H1 (cell line): ENCODE results near the gene FBXL16.

ENCODE experiments used
- CEBPB ChIP-seq: IDR thresholded peaks from 2 replicates; pipeline ENCODE4 v1.6.1; 2012; ENCODE audit warnings: low read depth, low read length
- JUND ChIP-seq: IDR thresholded peaks from 2 replicates; pipeline ENCODE4 v1.6.1; 2011; ENCODE audit warnings: mild to moderate bottlenecking, improper control_type of control experiment, low read length
- MAFK ChIP-seq: IDR thresholded peaks from 2 replicates; pipeline ENCODE4 v1.6.1; 2012; ENCODE audit warnings: low read depth, mild to moderate bottlenecking, improper control_type of control experiment, low read length
- POLR2AphosphoS5 ChIP-seq: IDR thresholded peaks from 2 replicates; pipeline ENCODE4 v1.6.1; 2011; ENCODE audit warnings: low read depth, low read length
- RFX5 ChIP-seq: IDR thresholded peaks from 2 replicates; pipeline ENCODE4 v1.6.1; 2011; ENCODE audit warnings: low read depth, low read length, improper control_type of control experiment, borderline replicate concordance
- SP2 ChIP-seq: IDR thresholded peaks from 2 replicates; pipeline ENCODE4 v1.6.1; 2012; ENCODE audit warnings: mild to moderate bottlenecking, low read length, inconsistent platforms

- TF ChIP-seq POLR2AphosphoS5 (no peak), MAFK (no peak), JUND (no peak), CEBPB (no peak), SP2 (no peak), RFX5 (no peak)
Measured at GRCh38 chr16:711548-712320, 6.1 kb upstream of the FBXL16 start.
